ENCODE measurements around the gene APBB1. TPM values are rescaled to one million over a fixed set of nuclear protein-coding genes. Genes with fewer than 3 reads are reported as not detected.

Gene APBB1
- total RNA-seq, 1 donor from 2014 or later: 34.5 TPM

DNA sequence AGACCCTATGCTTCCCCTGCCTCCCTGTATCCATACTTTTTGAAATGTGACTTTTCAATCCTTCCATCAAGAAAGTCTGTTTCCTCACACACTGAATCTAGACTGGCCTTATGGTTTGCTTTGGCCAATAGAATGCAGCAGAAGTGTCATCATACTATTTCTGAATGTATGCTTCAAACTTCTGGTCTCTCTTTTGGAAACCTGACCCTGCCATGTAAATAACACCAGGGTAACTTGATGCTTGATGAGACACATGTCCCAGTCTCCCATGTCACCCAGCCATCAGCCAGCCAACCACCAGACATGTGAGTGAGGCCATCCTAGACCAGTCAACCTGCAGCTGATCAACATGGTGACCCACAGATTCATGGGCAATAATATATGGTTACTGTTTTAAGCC is 68.9 kb downstream of the APBB1 start:
- Mint-ChIP-seq H3K4me3 (ENCODE audit: unreplicated experiment) (no peak overlapping the region), H3K27ac (ENCODE audit: unreplicated experiment) (no peak overlapping the region), H3K36me3 (ENCODE audit: low read depth) (no peaks in the 10 kb centered on the region), H3K4me1 (ENCODE audit: low read depth) (peaks cover 19% of the 10 kb centered on the region), H3K9me3 (ENCODE audit: low read depth) (no peaks in the 10 kb centered on the region), H3K27me3 (ENCODE audit: low read depth) (peaks cover 7% of the 10 kb centered on the region)
- TF ChIP-seq, protein P1, sequence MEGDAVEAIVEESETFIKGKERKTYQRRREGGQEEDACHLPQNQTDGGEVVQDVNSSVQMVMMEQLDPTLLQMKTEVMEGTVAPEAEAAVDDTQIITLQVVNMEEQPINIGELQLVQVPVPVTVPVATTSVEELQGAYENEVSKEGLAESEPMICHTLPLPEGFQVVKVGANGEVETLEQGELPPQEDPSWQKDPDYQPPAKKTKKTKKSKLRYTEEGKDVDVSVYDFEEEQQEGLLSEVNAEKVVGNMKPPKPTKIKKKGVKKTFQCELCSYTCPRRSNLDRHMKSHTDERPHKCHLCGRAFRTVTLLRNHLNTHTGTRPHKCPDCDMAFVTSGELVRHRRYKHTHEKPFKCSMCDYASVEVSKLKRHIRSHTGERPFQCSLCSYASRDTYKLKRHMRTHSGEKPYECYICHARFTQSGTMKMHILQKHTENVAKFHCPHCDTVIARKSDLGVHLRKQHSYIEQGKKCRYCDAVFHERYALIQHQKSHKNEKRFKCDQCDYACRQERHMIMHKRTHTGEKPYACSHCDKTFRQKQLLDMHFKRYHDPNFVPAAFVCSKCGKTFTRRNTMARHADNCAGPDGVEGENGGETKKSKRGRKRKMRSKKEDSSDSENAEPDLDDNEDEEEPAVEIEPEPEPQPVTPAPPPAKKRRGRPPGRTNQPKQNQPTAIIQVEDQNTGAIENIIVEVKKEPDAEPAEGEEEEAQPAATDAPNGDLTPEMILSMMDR (IDR thresholded peaks at IDR 0.05): no peak
- DNase-seq (ENCODE audit: low spot score): no peak

DNA sequence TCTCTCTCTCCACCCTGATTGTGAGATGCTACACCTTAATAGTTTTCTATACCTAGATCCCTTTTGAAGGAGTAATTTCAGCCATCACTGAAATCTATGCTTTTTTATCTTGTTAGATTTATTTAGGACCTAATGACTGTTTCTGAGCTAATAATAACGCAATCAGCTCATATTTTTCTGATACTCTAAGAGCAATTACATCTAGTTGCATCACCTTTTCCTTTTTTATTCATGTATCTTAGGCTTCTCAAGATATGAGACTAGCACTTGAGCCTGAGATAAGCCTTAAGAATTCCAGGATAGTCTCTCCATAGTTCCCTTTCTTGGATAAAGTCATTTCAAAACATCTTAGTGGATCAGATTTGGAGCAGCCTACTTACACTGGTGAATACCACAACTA is 73.5 kb downstream of the APBB1 start:
- Mint-ChIP-seq H3K4me3 (ENCODE audit: unreplicated experiment) (no peak overlapping the region), H3K4me1 (ENCODE audit: low read depth) (peaks cover 7% of the 10 kb centered on the region), H3K27ac (ENCODE audit: unreplicated experiment) (peak overlapping the region; percentile 3), H3K27me3 (ENCODE audit: low read depth) (peaks cover 2% of the 10 kb centered on the region), H3K36me3 (ENCODE audit: low read depth) (no peaks in the 10 kb centered on the region), H3K9me3 (ENCODE audit: low read depth) (no peaks in the 10 kb centered on the region)
- no peak for DNase-seq (ENCODE audit: low spot score)
- TF ChIP-seq, protein P1 (IDR thresholded peaks at IDR 0.05): no peak

Other genes starting within 250 kb of the APBB1 start
- not detected in 3 replicates for gene OR52B2, start 248.8 kb downstream of the APBB1 start, total RNA-seq
- gene OR52W1, start 219.9 kb downstream of the APBB1 start, total RNA-seq: not detected in 3 replicates
- gene C11orf42, start 213.5 kb downstream of the APBB1 start, total RNA-seq: not detected in 3 replicates
- 19.8 to 23.1 TPM (median 22.8 TPM) in 3 replicates for gene FHIP1B, start 184.5 kb downstream of the APBB1 start, total RNA-seq
- 0.17 to 0.22 TPM in 2 of 3 replicates, not detected in the other for gene CNGA4, start 180.0 kb downstream of the APBB1 start, total RNA-seq
- not detected in 3 replicates for gene CCKBR, start 159.3 kb downstream of the APBB1 start, total RNA-seq
- 40.9 to 123 TPM (median 120 TPM) in 3 replicates for gene CAVIN3, start 98.6 kb downstream of the APBB1 start, total RNA-seq
- 81.1 to 102 TPM (median 99.4 TPM) in 3 replicates for gene SMPD1, start 28.6 kb downstream of the APBB1 start, total RNA-seq
- gene HPX, start 21.9 kb upstream of the APBB1 start, total RNA-seq: 2.6 to 3.8 TPM (median 3.2 TPM) in 3 replicates
- 27.2 to 36.9 TPM (median 27.6 TPM) in 3 replicates for gene TRIM3, start 54.8 kb upstream of the APBB1 start, total RNA-seq
- 57.7 to 61.4 TPM (median 57.7 TPM) in 3 replicates for gene ARFIP2, start 62.2 kb upstream of the APBB1 start, total RNA-seq
- gene TIMM10B, start 62.4 kb upstream of the APBB1 start, total RNA-seq: 27.4 to 34.1 TPM (median 28.7 TPM) in 3 replicates
- 3.8 to 7.4 TPM (median 5.8 TPM) in 3 replicates for gene DNHD1, start 78.2 kb upstream of the APBB1 start, total RNA-seq
- gene RRP8, start 184.5 kb upstream of the APBB1 start, total RNA-seq: 12.8 to 15.7 TPM (median 15.1 TPM) in 3 replicates
- gene ILK, start 184.7 kb upstream of the APBB1 start, total RNA-seq: 200 to 258 TPM (median 248 TPM) in 3 replicates
- gene TAF10, start 193.1 kb upstream of the APBB1 start, total RNA-seq: 80.9 to 124 TPM (median 82.8 TPM) in 3 replicates
- gene TPP1, start 200.3 kb upstream of the APBB1 start, total RNA-seq: 89.2 to 103 TPM (median 101 TPM) in 3 replicates
- 33.1 to 34.6 TPM (median 33.4 TPM) in 3 replicates for gene DCHS1, start 236.7 kb upstream of the APBB1 start, total RNA-seq

Measured in chondrocyte (in vitro differentiated cells).